ENCODE results near the gene RAB20.

DNA sequence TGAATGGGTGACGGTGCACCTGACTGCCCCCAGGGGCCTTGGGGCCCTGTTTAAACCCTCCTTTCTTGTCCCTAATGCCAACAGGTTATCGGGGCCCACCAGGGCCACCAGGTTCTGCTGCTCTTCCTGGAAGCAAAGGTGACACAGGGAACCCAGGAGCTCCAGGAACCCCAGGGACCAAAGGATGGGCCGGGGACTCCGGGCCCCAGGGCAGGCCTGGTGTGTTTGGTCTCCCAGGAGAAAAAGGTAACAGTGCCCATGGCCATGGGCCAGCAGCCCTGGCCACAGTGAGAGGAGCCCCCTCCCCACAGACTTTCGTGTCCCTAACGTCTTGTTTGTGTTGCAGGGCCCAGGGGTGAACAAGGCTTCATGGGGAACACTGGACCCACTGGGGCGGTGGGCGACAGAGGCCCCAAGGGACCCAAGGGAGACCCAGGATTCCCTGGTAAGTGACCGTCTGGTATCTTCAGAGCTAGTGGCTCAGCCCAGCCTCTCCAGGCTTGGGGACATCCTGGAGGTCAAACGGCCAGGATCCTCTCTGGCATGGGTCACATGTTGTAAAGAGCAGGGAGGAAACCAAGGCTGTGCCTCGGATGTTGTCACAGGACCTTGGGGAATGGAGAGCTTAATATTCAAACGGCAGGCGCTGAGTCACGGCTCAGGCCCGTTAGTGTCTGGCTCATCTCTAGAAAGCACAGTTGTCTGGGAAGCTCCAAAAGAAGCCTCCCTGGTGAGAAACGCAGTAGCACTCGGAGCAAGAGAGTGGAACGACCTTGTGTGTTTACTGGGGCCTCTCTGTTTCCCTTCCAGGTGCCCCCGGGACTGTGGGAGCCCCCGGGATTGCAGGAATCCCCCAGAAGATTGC, 58.3 kb downstream of the RAB20 start:
- TF ChIP-seq, protein P1, sequence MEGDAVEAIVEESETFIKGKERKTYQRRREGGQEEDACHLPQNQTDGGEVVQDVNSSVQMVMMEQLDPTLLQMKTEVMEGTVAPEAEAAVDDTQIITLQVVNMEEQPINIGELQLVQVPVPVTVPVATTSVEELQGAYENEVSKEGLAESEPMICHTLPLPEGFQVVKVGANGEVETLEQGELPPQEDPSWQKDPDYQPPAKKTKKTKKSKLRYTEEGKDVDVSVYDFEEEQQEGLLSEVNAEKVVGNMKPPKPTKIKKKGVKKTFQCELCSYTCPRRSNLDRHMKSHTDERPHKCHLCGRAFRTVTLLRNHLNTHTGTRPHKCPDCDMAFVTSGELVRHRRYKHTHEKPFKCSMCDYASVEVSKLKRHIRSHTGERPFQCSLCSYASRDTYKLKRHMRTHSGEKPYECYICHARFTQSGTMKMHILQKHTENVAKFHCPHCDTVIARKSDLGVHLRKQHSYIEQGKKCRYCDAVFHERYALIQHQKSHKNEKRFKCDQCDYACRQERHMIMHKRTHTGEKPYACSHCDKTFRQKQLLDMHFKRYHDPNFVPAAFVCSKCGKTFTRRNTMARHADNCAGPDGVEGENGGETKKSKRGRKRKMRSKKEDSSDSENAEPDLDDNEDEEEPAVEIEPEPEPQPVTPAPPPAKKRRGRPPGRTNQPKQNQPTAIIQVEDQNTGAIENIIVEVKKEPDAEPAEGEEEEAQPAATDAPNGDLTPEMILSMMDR (conservative IDR thresholded peaks at IDR 0.05; ENCODE audit: low read length): no peak
- no peak for TF ChIP-seq EZH2phosphoT487 (IDR thresholded peaks at IDR 0.05; ENCODE audit: borderline replicate concordance)
